Neural progenitor cell (in vitro differentiated cells): ENCODE results near the gene LYVE1.

Experiments used
- EZH2 ChIP-seq: fragments of 200-600 bp; sonication (generic); IDR thresholded peaks from 2 replicates; pipeline ENCODE4 v1.6.1; 2017; ENCODE audit warnings: antibody characterized with exemption, mild to moderate bottlenecking, moderate library complexity
- TF ChIP-seq, protein P1 (sequence below): fragments of 200-600 bp; sonication (generic); IDR thresholded peaks from 2 replicates; pipeline ENCODE4 v1.5.1; 2017; ENCODE audit warnings: antibody characterized with exemption, mild to moderate bottlenecking

DNA sequence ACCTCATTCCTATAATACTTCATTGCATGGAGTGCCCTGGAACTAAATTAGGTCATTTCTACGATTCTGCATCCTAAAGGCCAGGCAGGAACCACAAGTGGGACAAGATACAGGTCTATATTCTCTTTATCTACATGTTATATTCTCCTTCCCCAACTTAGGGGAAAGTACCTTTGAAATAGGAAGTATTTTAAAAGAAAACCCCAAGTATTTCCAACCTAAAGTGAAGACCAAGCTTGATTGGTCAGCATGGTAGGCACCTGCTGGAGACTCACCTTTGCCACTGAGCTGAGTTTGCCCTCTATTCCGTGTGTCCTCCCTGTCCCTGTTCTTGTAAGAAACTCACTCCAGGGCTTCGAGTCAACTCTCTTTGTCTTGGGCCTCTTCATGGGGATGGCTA, 11.2 kb upstream of the LYVE1 start:
- TF ChIP-seq EZH2 = no peak
- TF ChIP-seq, protein P1, sequence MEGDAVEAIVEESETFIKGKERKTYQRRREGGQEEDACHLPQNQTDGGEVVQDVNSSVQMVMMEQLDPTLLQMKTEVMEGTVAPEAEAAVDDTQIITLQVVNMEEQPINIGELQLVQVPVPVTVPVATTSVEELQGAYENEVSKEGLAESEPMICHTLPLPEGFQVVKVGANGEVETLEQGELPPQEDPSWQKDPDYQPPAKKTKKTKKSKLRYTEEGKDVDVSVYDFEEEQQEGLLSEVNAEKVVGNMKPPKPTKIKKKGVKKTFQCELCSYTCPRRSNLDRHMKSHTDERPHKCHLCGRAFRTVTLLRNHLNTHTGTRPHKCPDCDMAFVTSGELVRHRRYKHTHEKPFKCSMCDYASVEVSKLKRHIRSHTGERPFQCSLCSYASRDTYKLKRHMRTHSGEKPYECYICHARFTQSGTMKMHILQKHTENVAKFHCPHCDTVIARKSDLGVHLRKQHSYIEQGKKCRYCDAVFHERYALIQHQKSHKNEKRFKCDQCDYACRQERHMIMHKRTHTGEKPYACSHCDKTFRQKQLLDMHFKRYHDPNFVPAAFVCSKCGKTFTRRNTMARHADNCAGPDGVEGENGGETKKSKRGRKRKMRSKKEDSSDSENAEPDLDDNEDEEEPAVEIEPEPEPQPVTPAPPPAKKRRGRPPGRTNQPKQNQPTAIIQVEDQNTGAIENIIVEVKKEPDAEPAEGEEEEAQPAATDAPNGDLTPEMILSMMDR = no peak
